Type B pancreatic cell (in vitro differentiated cells): ENCODE measurements around the gene CPNE9. TPM values are rescaled to one million over a fixed set of nuclear protein-coding genes. Genes with fewer than 3 reads are reported as not detected.

Experiments
- DNase-seq: peaks from one replicate; pipeline ENCODE4 v3.0.0; 2021; ENCODE audit warnings: mixed read lengths; ENCODE audit not compliant: unreplicated experiment; ENCODE audit errors: extremely low spot score
- H3K27ac Mint-ChIP-seq: 2 replicates; pipeline ENCODE4 v1.8.0; 2021; ENCODE audit warnings: mild to moderate bottlenecking, mixed read lengths
- H3K27me3 Mint-ChIP-seq: 2 replicates; pipeline ENCODE4 v1.8.0; 2021; ENCODE audit warnings: mixed read lengths
- H3K36me3 Mint-ChIP-seq: 2 replicates; pipeline ENCODE4 v1.8.0; 2021; ENCODE audit warnings: mixed read lengths
- H3K4me1 Mint-ChIP-seq: one replicate; pipeline ENCODE4 v1.8.0; 2021; ENCODE audit warnings: mixed read lengths; ENCODE audit not compliant: unreplicated experiment
- H3K4me3 Mint-ChIP-seq: 2 replicates; pipeline ENCODE4 v1.8.0; 2021; ENCODE audit warnings: mild to moderate bottlenecking, mixed read lengths
- H3K9me3 Mint-ChIP-seq: 2 replicates; pipeline ENCODE4 v1.8.0; 2021; ENCODE audit warnings: mixed read lengths
- total RNA-seq: library from RNA; stranded (reverse); gene quantifications from 2 replicates; pipeline ENCODE4 v1.2.1, GENCODE V29; 2021; ENCODE audit warnings: low replicate concordance
- TF ChIP-seq, protein P1 (sequence below): fragments of 200-600 bp; sonication (generic); conservative IDR thresholded peaks from 2 replicates; pipeline ENCODE4 v1.5.0; 2021; ENCODE audit warnings: antibody characterized with exemption, mild to moderate bottlenecking

CPNE9 gene
- total RNA-seq, 1 donor from 2014 or later = 0.34 TPM

DNA sequence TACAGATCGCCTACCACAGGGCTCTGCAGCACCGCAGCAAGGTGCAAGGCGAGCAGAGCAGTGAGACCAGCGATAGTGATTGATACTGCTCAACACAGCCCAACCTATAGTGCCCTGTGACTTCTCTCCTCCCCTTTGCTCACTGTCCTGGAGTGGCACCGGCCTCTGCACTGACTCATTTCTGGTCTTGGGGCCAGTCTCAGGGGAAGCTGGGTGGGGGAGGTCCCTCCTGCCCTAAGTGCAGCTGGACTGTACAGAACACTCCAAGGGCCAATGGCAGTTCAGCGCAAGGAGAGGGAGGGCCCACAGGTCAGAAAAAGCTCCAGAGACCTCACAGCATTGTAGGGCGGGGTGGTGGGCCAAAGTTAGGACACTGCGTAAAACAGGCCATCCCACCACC lies 43.6 kb downstream of the CPNE9 start:
- peaks cover 24% of the 10 kb centered on the region for H3K4me1 Mint-ChIP-seq
- no peak for DNase-seq
- no peaks in the 10 kb centered on the region for H3K9me3 Mint-ChIP-seq
- H3K27ac Mint-ChIP-seq = no peak overlapping the region
- H3K36me3 Mint-ChIP-seq = peaks cover 17% of the 10 kb centered on the region
- peak overlapping the region; percentile 26 for H3K4me3 Mint-ChIP-seq
- TF ChIP-seq, protein P1, sequence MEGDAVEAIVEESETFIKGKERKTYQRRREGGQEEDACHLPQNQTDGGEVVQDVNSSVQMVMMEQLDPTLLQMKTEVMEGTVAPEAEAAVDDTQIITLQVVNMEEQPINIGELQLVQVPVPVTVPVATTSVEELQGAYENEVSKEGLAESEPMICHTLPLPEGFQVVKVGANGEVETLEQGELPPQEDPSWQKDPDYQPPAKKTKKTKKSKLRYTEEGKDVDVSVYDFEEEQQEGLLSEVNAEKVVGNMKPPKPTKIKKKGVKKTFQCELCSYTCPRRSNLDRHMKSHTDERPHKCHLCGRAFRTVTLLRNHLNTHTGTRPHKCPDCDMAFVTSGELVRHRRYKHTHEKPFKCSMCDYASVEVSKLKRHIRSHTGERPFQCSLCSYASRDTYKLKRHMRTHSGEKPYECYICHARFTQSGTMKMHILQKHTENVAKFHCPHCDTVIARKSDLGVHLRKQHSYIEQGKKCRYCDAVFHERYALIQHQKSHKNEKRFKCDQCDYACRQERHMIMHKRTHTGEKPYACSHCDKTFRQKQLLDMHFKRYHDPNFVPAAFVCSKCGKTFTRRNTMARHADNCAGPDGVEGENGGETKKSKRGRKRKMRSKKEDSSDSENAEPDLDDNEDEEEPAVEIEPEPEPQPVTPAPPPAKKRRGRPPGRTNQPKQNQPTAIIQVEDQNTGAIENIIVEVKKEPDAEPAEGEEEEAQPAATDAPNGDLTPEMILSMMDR = no peak
- H3K27me3 Mint-ChIP-seq = no peaks in the 10 kb centered on the region

- Mint-ChIP-seq H3K27me3 (no peaks in the 10 kb centered on the region), H3K4me3 (peak overlapping the region; percentile 47), H3K36me3 (peaks cover 17% of the 10 kb centered on the region), H3K4me1 (peaks cover 24% of the 10 kb centered on the region), H3K9me3 (no peaks in the 10 kb centered on the region), H3K27ac (no peak overlapping the region)
- DNase-seq = no peak
- TF ChIP-seq, protein P1 = no peak
Observed at GRCh38 chr3:9748031-9748430, 44.4 kb downstream of the CPNE9 start.

DNA sequence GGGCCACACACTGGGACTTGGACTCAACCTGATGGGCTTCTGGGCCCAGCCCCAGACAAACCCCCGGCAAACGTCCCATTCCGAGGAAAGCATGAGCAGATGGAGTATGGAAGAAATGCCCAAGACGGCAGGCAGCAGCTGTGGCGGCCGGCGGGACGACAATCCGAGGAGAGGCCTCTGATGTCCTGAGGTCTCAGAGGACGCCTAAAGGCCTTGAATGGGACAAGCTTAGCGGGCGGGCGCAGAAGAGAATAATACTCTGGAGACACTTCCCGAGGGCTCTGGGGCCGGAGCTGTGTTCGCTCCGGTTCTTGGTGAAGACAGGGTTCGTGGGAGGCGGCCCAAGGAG lies 45.6 kb downstream of the CPNE9 start:
- H3K4me1 Mint-ChIP-seq = peaks cover 24% of the 10 kb centered on the region
- H3K27me3 Mint-ChIP-seq = no peaks in the 10 kb centered on the region
- no peaks in the 10 kb centered on the region for H3K9me3 Mint-ChIP-seq
- peak overlapping the region; percentile 100 for H3K4me3 Mint-ChIP-seq
- DNase-seq = no peak
- TF ChIP-seq, protein P1 = no peak
- peaks cover 17% of the 10 kb centered on the region for H3K36me3 Mint-ChIP-seq
- peak overlapping the region; percentile 98 for H3K27ac Mint-ChIP-seq

GRCh38 chr3:9749645-9750555 lies 46.3 kb downstream of the CPNE9 start, which contains the start of gene OGG1:
OGG1 (plus strand) TSS chr3:9749952; CDS start chr3:9750287, 335 bp downstream.
- DNase-seq = peak; percentile 93
- TF ChIP-seq, protein P1 = no peak
- peaks cover 17% of the 10 kb centered on the region for H3K36me3 Mint-ChIP-seq
- H3K27ac Mint-ChIP-seq = peak within 1 kb of the TSS; percentile 98
- H3K9me3 Mint-ChIP-seq = no peaks in the 10 kb centered on the region
- peak within 1 kb of the TSS; percentile 100 for H3K4me3 Mint-ChIP-seq
- H3K27me3 Mint-ChIP-seq = no peaks in the 10 kb centered on the region
- H3K4me1 Mint-ChIP-seq = peaks cover 24% of the 10 kb centered on the region

DNA sequence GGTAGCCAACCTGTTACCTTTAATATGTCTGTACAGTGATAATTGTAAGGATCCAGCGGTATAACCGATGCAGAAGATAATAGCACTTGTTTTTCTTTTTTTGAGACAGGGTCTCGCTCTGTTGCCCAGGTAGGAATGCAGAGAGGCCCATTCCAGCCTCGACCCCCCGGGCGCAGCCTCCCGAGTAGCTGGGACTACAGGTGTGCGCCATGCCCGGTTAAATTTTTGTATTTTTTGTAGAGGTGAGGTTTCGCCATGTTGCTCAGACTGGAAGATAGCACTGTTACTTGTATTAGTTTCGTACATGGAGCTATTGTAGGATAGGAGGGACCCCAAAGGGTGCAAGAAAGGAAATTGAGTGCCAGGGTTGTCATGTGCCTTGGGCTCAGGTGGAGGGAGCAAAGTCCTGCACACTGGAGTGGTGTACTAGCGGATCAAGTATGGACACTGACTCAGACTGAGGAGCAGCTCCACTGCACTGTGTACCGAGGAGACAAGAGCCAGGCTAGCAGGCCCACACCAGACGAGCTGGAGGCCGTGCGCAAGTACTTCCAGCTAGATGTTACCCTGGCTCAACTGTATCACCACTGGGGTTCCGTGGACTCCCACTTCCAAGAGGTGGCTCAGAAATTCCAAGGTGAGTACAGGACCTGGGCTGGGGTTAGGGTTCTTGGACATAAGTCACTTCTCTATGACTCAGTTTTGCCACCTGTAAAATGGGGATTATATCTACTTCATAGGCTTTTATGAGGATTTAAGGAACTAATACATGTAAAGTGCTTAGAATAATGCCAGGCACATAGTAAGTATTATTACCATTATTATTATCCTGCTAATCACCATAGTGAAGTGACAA lies 47.2 kb downstream of the CPNE9 start:
- H3K36me3 Mint-ChIP-seq = peaks cover 17% of the 10 kb centered on the region
- no peaks in the 10 kb centered on the region for H3K9me3 Mint-ChIP-seq
- no peaks in the 10 kb centered on the region for H3K27me3 Mint-ChIP-seq
- TF ChIP-seq, protein P1 = no peak
- H3K4me1 Mint-ChIP-seq = peaks cover 24% of the 10 kb centered on the region
- peak overlapping the region; percentile 100 for H3K4me3 Mint-ChIP-seq
- DNase-seq = no peak
- H3K27ac Mint-ChIP-seq = peak overlapping the region; percentile 98
